ENCODE data around the gene LCNL1. TPM values are rescaled to one million over a fixed set of nuclear protein-coding genes. Genes with fewer than 3 reads are reported as not detected.

The LCNL1 gene
- total RNA-seq, 1 donor: 3.5 TPM

GRCh38 chr9:136973618-136974617 is 8.9 kb upstream of the LCNL1 start:
- TF ChIP-seq CTCF (IDR thresholded peaks at IDR 0.05; ENCODE audit: insufficient read depth, low read depth, low read length): no peak
- no peak for DNase-seq (ENCODE audit: low read depth)
- no peak overlapping the region for H3K4me3 ChIP-seq (ENCODE audit: low read depth, low read length)

GRCh38 chr9:136974817-136975535 is 7.8 kb upstream of the LCNL1 start:
- no peak overlapping the region for H3K4me3 ChIP-seq (ENCODE audit: low read depth, low read length)

DNA sequence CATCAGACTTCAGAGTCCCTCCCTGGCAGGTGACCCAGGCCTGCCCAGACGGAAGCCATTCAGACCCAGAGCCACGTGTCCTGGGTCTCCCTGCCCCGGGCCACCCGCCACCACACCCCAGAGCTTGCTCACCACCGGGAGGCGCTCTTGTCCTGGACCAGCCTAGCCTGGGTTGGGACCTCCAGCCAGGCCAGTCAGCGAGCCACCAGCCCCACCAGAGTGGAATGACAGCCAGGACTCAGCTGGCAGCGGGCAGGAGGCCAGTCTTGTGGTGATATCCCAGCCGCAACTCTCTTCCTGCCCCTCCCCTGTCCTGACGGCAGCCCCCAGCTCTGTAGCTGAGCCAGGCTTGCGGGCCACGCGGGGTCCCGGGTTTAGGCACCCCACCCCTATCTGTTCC is 7.1 kb upstream of the LCNL1 start:
- TF ChIP-seq CTCF (IDR thresholded peaks at IDR 0.05; ENCODE audit: insufficient read depth, low read depth, low read length): peak; percentile 7
- H3K4me3 ChIP-seq (ENCODE audit: low read depth, low read length): no peak overlapping the region
- DNase-seq (ENCODE audit: low read depth): no peak

More at GRCh38 chr9:136974817-136975535, 7.8 kb upstream of the LCNL1 start:
- DNase-seq (ENCODE audit: low read depth): no peak
- no peak for TF ChIP-seq CTCF (IDR thresholded peaks at IDR 0.05; ENCODE audit: insufficient read depth, low read depth, low read length)

GRCh38 chr9:136977223-136977622 is 5.6 kb upstream of the LCNL1 start, which contains the start of gene PTGDS:
Gene PTGDS, plus strand, starts transcription at chr9:136977504. Its CDS starts 75 bp downstream, at chr9:136977579.
- H3K4me3 ChIP-seq (ENCODE audit: low read depth, low read length): peak within 1 kb of the TSS; percentile 73
- no peak for TF ChIP-seq CTCF (IDR thresholded peaks at IDR 0.05; ENCODE audit: insufficient read depth, low read depth, low read length)
- DNase-seq (ENCODE audit: low read depth): peak; percentile 84

GRCh38 chr9:136977649-136978072 is 5.1 kb upstream of the LCNL1 start:
- no peak for TF ChIP-seq CTCF (IDR thresholded peaks at IDR 0.05; ENCODE audit: insufficient read depth, low read depth, low read length)
- no peak for DNase-seq (ENCODE audit: low read depth)
- H3K4me3 ChIP-seq (ENCODE audit: low read depth, low read length): peak overlapping the region; percentile 73

DNA sequence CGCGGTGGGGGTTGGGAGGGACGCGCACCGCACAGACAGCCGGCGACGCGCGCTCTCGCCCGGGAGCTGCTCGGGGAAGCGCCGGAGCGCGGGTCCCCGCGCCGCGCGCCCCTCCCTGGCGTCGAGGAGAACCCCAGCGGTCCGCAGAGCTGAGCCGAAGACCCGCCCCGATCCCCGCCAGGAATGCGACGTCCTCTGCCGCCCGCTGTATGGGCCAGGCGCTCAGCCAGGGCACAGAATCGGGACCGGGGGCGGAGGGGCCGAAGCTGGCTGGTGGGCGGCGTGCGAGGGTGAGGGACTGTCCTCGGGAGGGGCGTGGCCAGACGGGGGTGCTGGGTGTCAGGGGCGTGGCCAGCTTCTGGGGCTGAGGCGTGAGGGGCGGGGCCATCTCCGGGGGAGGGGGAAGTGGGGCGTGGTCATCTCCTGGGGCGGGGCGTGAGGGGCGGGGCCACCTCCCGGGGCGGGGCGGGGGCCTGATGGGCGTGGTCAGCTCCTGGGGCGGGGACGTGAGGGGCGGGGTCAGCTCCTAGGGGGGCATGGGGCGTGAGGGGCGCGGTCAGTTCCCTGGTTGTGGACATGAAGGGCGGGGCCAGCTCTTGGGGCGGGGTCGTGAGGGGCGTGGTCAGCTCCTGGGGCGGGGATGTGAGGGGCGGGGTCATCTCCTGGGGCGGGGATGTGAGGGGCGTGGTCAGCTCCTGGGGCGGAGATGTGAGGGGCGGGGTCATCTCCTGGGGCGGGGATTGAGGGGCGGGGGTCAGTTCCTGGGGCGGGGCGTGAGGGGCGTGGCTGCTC is 4.5 kb upstream of the LCNL1 start:
- DNase-seq (ENCODE audit: low read depth): peak; percentile 82
- no peak for TF ChIP-seq CTCF (IDR thresholded peaks at IDR 0.05; ENCODE audit: insufficient read depth, low read depth, low read length)
- peak overlapping the region; percentile 73 for H3K4me3 ChIP-seq (ENCODE audit: low read depth, low read length)

Measured in fibroblast of villous mesenchyme (primary cell).